Kidney tubule cell (primary cell): ENCODE results near the gene ATP6V0D1.
"Not testable (repeated sequence)": the region's sequence is repeated elsewhere in the genome, so short reads cannot be mapped to it uniquely, and the experiment has no call there.

ENCODE experiments used
- DNase-seq: peaks from one replicate; pipeline ENCODE4 v3.0.0-alpha.2; 2018; ENCODE audit warnings: low spot score

Gene ATP6V0D1

GRCh38 chr16:67504031-67505021, 23.4 kb upstream of the ATP6V0D1 start:
- peak; percentile 51 for DNase-seq

GRCh38 chr16:67499106-67499505, 18.1 kb upstream of the ATP6V0D1 start:
- DNase-seq, result no peak

DNA sequence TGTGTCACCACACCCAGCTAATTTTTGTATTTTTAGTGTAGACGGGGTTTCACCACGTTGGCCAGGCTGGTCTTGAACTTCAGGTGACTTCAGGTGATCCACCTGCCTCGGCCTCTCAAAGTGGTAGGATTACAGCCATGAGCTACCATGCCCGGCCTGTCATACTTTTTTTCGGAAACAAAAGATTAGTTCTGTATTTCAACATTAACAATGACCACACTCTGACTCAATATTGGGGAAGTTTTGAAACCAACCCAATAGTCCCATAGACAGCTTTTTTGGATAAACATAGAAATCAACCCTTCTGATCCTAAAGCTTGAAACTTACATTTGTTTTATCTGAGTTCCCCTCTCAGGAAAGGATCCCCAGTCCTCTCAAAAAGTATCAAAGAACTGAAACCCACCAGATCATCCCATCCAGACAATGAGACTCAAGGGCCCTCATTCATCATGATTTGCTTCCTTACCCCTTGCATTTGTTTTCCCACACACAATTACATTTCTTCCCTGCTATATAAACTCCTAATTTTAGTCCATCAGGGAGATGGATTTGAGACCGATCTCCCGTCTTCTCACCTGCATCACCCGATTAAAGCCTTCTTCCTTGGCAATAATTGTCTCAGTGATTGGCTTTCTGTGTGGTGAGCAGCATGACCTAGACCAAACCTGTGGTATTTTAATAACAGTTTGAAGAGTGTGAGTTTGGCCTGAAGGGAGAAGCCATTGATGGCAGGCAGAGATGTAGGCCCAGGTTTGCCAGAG, 9.6 kb upstream of the ATP6V0D1 start:
- DNase-seq, result no peak

- no peak for DNase-seq
These were observed 8.6 kb upstream of the ATP6V0D1 start for GRCh38 chr16:67489401-67490083.

GRCh38 chr16:67487561-67487960, 6.6 kb upstream of the ATP6V0D1 start:
- not testable (repeated sequence) for DNase-seq

DNA sequence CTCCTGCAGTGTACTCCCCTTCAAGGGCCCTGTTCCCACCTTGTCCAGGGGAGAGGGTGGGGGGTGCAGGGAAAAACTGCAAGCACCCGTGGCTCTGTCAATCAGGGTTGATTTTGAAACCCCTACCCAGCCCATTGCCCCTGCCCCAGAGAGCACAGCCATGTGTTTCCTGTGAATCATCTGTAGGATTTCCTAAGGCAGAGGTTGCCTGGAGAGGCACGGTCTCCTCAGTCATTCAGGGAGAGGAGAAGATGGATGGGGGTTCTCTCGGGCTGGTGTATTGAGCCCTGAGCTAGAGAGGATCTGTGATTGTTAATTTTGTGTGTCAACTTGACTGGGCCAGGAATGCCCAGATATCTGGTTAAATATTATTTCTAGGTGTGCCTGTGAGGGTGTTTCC, 5.8 kb upstream of the ATP6V0D1 start:
- DNase-seq, result no peak

DNA sequence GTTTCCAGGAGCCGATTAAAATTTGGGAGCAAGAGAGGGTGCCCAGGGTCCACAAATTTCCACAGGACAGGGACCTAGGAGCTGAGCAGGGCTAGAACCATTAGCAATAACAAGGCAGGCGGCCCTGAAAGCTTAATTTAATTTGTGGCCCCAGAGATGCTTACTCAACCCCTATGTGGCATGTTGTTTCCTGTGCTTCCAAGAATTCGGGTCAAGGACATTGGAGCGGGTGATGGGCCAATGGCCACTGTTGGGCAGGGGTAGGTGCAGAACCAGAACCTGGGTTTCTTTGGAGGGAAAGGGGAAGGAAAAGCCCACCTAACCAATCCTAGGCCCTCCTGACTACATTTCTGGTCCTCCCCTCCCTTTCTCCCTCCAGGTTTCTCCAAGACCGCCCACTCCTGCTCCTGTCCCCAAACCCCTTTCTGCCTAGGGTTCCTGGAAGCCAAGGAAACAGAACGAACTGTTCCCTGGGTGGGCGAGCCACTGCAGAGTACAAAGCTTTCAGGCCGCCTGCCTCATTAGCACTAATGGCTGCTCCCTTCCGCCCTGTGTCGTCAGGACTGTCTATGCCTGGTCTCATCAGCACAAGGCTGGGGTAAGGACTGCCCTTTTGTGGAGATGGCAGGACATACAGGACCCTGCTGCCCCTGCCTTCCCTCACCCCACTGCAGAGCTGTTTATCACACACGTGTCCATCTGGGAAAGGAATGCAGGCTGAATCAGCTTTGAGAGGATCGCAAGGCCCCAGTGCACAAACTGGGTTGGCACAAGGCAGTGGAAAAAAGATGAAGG, 3.0 kb upstream of the ATP6V0D1 start:
- DNase-seq, result no peak

- no peak for DNase-seq
These were observed 2.2 kb upstream of the ATP6V0D1 start, which contains the start of gene AGRP for GRCh38 chr16:67483150-67483549. AGRP (minus strand) TSS chr16:67483547; CDS start chr16:67483398, 149 bp downstream.

GRCh38 chr16:67482233-67482924, 1.4 kb upstream of the ATP6V0D1 start:
- no peak for DNase-seq

GRCh38 chr16:67481561-67482232, 740 bp upstream of the ATP6V0D1 start:
- DNase-seq, result no peak

GRCh38 chr16:67477960-67478554, 2.9 kb downstream of the ATP6V0D1 start:
- DNase-seq, result no peak

- no peak for DNase-seq
These were observed 6.2 kb downstream of the ATP6V0D1 start for GRCh38 chr16:67474551-67475455.

DNA sequence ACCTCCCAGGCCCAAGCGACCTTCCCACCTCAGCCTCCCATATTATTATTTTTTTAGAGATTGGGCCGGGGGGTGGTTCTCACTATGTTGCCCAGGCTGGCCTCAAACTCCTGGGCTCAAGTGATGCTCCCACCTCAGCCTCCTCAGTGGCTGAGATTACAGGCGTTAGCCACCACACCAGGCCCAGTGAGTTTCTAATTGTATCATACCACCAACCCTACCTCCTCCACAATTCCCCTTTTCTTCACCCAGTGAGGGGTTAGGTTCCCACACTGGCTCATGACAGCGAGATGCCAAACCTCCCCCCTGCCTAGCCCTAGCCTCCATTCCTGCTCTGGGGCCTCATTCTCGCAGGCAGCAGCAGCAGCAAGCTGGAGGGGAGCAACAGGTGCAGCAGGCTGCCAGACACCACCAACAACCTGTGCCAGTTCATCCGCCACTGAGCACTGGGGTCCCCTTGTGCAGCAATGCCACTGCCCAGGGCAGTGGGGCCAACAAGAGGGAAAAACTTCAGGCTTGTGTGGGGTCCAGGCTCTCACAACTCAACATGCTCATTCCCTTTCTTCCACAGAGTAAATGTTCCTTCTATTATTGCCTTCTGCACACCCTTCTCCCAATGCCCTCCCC, 9.1 kb downstream of the ATP6V0D1 start:
- no peak for DNase-seq

GRCh38 chr16:67470359-67470758, 10.6 kb downstream of the ATP6V0D1 start:
- DNase-seq, result no peak

DNA sequence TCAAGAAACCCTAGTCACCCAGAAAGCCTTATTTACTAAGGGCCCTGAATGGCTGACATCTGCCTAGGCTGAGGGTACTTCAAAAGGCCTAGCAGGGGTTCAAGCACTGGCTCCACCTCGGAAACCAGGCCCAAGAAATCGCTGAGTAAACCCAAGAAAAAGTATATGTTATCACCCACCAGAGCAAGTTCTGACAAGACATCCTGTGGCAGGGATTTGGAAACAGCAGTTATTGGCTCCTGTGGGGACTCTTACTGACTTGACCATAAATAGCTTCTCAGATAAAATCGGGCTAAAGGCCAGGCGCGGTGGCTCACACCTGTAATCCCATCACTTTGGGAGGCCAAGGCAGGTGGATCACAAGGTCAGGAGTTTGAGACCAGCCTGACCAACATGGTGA, 12.2 kb downstream of the ATP6V0D1 start:
- DNase-seq, result no peak

DNA sequence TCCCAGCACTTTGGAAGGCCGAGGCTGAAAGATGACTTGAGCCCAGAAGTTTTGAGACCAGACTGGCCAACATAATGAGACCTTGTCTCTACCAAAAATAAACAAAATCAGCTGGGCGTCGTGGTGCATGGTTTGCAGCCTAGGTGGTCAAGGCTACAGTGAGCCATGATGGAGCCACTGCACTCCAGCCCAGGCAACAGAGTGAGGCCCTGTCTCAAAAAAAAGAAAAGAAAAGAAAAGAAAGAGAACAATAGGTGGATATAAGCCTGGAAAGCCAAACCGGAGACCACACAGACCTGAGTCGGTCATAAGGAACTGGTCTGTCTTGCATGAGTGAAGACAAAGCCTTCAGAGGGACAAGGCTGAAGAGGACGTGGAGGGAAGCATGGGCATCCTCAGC, 14.4 kb downstream of the ATP6V0D1 start:
- DNase-seq, result no peak

- DNase-seq, result no peak
These were observed 16.4 kb downstream of the ATP6V0D1 start for GRCh38 chr16:67464565-67464964.

DNA sequence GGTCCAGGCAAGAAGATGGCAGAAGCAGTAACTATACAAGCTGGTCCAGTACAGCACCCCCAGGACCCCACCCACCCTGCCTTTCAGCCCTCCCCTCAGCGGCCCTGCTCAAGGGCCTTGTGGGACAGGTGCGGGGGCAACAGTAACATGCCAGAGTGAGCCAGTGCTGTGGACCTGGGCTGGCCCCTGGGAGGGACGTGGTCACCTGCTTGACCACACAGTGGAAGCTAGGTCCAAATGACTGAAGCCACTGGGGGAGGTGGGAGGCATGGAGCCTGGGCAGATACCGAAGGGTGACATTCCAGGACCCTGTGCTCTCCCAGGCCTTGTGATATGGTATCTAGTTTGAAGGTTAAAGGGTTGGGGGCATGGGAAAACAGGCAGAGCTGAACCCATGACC, 17.3 kb downstream of the ATP6V0D1 start:
- DNase-seq, result no peak
